Measurements from ENCODE around the gene EFNA4. TPM values are rescaled to one million over a fixed set of nuclear protein-coding genes. Genes with fewer than 3 reads are reported as not detected.

The EFNA4 gene
- total RNA-seq, 1 experiment from 2014 or later: 8.0 TPM

Other genes with a start within 250 kb of the EFNA4 start
- gene KCNN3, start 193.5 kb upstream of the EFNA4 start, total RNA-seq (2021; ENCODE audit: unreplicated experiment): 0.05 TPM
- gene PMVK, start 127.0 kb upstream of the EFNA4 start, total RNA-seq (2021; ENCODE audit: unreplicated experiment): 42.2 TPM
- gene PBXIP1, start 107.6 kb upstream of the EFNA4 start, total RNA-seq (2021; ENCODE audit: unreplicated experiment): 40.7 TPM
- gene PYGO2, start 102.0 kb upstream of the EFNA4 start, total RNA-seq (2021; ENCODE audit: unreplicated experiment): 41.1 TPM
- gene SHC1, start 93.0 kb upstream of the EFNA4 start, total RNA-seq (2021; ENCODE audit: unreplicated experiment): 373 TPM
- 212 TPM for gene CKS1B, start 89.1 kb upstream of the EFNA4 start, total RNA-seq (2021; ENCODE audit: unreplicated experiment)
- 72.8 TPM for gene FLAD1, start 80.4 kb upstream of the EFNA4 start, total RNA-seq (2021; ENCODE audit: unreplicated experiment)
- gene LENEP, start 70.2 kb upstream of the EFNA4 start, total RNA-seq (2021; ENCODE audit: unreplicated experiment): 0.67 TPM
- gene ZBTB7B, start 60.9 kb upstream of the EFNA4 start, total RNA-seq (2021; ENCODE audit: unreplicated experiment): 55.8 TPM
- gene DCST2, start 30.0 kb upstream of the EFNA4 start, total RNA-seq (2021; ENCODE audit: unreplicated experiment): 0.13 TPM
- gene DCST1, start 29.9 kb upstream of the EFNA4 start, total RNA-seq (2021; ENCODE audit: unreplicated experiment): not detected
- 41.7 TPM for gene ADAM15, start 12.4 kb upstream of the EFNA4 start, total RNA-seq (2021; ENCODE audit: unreplicated experiment)
- 2.3 TPM for gene EFNA3, start 15.1 kb downstream of the EFNA4 start, total RNA-seq (2021; ENCODE audit: unreplicated experiment)
- gene EFNA1, start 64.1 kb downstream of the EFNA4 start, total RNA-seq (2021; ENCODE audit: unreplicated experiment): 23.8 TPM
- 67.4 TPM for gene SLC50A1, start 72.1 kb downstream of the EFNA4 start, total RNA-seq (2021; ENCODE audit: unreplicated experiment)
- gene DPM3, start 76.8 kb downstream of the EFNA4 start, total RNA-seq (2021; ENCODE audit: unreplicated experiment): 66.0 TPM
- gene KRTCAP2, start 109.6 kb downstream of the EFNA4 start, total RNA-seq (2021; ENCODE audit: unreplicated experiment): 155 TPM
- gene TRIM46, start 110.1 kb downstream of the EFNA4 start, total RNA-seq (2021; ENCODE audit: unreplicated experiment): 3.8 TPM
- gene THBS3, start 144.2 kb downstream of the EFNA4 start, total RNA-seq (2021; ENCODE audit: unreplicated experiment): 35.9 TPM
- 53.6 TPM for gene MTX1, start 145.0 kb downstream of the EFNA4 start, total RNA-seq (2021; ENCODE audit: unreplicated experiment)
- 94.7 TPM for gene ENTREP3, start 191.7 kb downstream of the EFNA4 start, total RNA-seq (2021; ENCODE audit: unreplicated experiment)
- gene SCAMP3, start 198.6 kb downstream of the EFNA4 start, total RNA-seq (2021; ENCODE audit: unreplicated experiment): 200 TPM
- gene CLK2, start 209.8 kb downstream of the EFNA4 start, total RNA-seq (2021; ENCODE audit: unreplicated experiment): 43.6 TPM
- 7.8 TPM for gene HCN3, start 213.7 kb downstream of the EFNA4 start, total RNA-seq (2021; ENCODE audit: unreplicated experiment)
- 0.13 TPM for gene PKLR, start 237.7 kb downstream of the EFNA4 start, total RNA-seq (2021; ENCODE audit: unreplicated experiment)
- gene FDPS, start 245.1 kb downstream of the EFNA4 start, total RNA-seq (2021; ENCODE audit: unreplicated experiment): 255 TPM